ENCODE data around the gene PPAN.

GRCh38 chr19:10143681-10144080 lies 37.5 kb downstream of the PPAN start:
- TF ChIP-seq POLR2AphosphoS5 (IDR thresholded peaks at IDR 0.05; ENCODE audit: low read depth, low read length) (no peak), POLR2A (IDR thresholded peaks at IDR 0.05; ENCODE audit: low read depth, low read length) (no peak), POU2F2 (IDR thresholded peaks at IDR 0.05; ENCODE audit: low read depth, low read length) (no peak), TAF1 (IDR thresholded peaks at IDR 0.05; ENCODE audit: low read depth, low read length) (no peak), SPI1 (IDR thresholded peaks at IDR 0.05; ENCODE audit: low read depth, low read length) (no peak), PAX5 (IDR thresholded peaks at IDR 0.05; ENCODE audit: insufficient read depth, low read length, severe bottlenecking) (no peak)

All from GM12891 (cell line).